Stomach (tissue), 4 donors: ENCODE measurements around the gene RALGAPB.

Experiments
- EP300 ChIP-seq: sonication (generic); formaldehyde crosslinking; IDR thresholded peaks from one replicate; pipeline ENCODE4 v1.6.1; 2017; ENCODE audit warnings: antibody characterized with exemption
- POLR2A ChIP-seq, 4 donors: fragments of 450-650 bp; IDR thresholded peaks; one replicate each; pipeline ENCODE4 v1.6.1; 2016; ENCODE audit warnings: antibody characterized with exemption in 4 of 4, control low read depth in 2 of 4, mild to moderate bottlenecking in 1 of 4, moderate library complexity in 1 of 4
- TF ChIP-seq, protein P1 (sequence below), 7 experiments: fragments of 450-650 bp in 4 of 7; fragments of 200-600 bp in 3 of 7; sonication (generic) in 3 of 7; IDR thresholded peaks; one replicate each; pipeline ENCODE4 v1.5.1; 2016 to 2019; ENCODE audit warnings: antibody characterized with exemption in 7 of 7, control low read depth in 2 of 7, mild to moderate bottlenecking in 1 of 7

- TF ChIP-seq, protein P1, sequence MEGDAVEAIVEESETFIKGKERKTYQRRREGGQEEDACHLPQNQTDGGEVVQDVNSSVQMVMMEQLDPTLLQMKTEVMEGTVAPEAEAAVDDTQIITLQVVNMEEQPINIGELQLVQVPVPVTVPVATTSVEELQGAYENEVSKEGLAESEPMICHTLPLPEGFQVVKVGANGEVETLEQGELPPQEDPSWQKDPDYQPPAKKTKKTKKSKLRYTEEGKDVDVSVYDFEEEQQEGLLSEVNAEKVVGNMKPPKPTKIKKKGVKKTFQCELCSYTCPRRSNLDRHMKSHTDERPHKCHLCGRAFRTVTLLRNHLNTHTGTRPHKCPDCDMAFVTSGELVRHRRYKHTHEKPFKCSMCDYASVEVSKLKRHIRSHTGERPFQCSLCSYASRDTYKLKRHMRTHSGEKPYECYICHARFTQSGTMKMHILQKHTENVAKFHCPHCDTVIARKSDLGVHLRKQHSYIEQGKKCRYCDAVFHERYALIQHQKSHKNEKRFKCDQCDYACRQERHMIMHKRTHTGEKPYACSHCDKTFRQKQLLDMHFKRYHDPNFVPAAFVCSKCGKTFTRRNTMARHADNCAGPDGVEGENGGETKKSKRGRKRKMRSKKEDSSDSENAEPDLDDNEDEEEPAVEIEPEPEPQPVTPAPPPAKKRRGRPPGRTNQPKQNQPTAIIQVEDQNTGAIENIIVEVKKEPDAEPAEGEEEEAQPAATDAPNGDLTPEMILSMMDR (IDR thresholded peaks at IDR 0.05), result no peak
- TF ChIP-seq EP300, result no peak
- no peak for TF ChIP-seq POLR2A (IDR thresholded peaks at IDR 0.05)
These were observed 24.7 kb downstream of the RALGAPB start for GRCh38 chr20:38497246-38497935.
